IPS-NIHi7 (cell line): ENCODE data around the gene HLA-DPA1.

Experiments
- DNase-seq: peaks from one replicate; pipeline ENCODE4 v3.0.0; 2012; ENCODE audit warnings: mixed read lengths; ENCODE audit errors: extremely low spot score

HLA-DPA1 gene

DNA sequence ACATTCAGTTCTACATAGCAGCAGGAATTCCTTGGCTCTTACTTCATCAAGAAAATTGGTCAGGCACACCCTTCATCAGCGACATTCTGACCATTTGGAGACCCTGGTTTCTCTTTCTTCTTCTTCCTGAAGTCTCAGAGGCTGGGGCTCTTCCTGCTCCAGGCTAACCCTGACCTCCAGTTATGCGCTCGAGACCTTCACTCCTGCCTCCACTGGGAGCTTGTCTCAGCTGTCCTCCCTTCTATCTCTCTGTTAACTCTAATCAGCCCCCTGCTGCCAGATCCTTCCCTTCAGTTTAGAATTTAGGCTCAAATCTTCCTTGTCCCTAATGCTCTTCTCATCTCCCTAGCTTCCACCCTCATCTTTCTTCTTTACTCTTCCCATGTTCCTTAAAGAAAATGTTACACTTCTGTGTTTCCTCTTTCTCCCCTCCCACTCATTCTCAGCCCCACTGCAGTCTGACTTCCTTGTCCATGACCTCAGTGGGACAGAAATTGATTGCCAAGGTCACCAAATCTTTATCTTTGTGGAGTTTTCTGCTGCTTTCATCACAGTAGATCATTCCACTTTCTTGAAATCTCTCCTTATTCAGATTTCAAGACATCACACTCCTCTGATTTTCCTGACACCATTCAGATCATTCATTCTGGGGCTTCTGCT lies 55.6 kb downstream of the HLA-DPA1 start:
- no peak for DNase-seq

DNA sequence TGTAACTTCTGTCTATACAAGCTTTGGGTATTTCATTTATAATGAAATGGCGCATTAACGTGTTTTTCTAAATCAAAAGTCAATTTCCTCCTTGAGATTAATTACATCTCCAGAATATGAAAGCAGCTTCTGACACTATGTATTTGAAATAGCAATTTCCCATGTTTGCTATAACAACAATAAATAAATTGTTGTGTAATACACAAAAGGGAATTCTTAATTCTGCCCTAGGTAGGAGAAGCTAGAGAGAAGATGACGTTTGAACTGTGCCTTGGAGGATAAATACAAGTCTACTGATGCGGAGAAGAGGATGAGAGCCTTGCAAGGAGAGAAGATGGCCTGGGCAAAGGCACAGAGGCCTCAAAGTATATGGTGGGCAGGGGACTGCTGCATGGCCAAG lies 56.4 kb downstream of the HLA-DPA1 start:
- DNase-seq: no peak

DNA sequence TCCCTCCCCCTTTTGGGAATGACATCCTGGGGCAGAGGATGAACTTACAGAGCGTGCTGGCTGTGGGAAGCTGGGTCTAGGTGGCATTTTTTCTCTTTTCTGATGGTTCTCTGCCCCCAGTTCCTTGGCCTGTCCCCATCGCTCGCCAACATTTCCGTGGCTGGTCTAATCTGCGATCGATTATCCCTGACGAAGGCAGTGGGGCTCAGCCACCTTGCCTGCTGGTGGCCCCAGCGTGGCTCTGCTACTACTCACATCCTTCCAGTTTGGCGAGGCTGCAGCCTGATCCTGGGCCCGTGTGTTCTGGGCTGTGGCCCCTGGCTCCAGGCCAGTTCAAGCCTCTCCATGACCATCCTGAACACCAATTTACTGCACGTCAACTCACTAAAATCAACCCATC lies 57.7 kb downstream of the HLA-DPA1 start:
- DNase-seq: no peak

DNA sequence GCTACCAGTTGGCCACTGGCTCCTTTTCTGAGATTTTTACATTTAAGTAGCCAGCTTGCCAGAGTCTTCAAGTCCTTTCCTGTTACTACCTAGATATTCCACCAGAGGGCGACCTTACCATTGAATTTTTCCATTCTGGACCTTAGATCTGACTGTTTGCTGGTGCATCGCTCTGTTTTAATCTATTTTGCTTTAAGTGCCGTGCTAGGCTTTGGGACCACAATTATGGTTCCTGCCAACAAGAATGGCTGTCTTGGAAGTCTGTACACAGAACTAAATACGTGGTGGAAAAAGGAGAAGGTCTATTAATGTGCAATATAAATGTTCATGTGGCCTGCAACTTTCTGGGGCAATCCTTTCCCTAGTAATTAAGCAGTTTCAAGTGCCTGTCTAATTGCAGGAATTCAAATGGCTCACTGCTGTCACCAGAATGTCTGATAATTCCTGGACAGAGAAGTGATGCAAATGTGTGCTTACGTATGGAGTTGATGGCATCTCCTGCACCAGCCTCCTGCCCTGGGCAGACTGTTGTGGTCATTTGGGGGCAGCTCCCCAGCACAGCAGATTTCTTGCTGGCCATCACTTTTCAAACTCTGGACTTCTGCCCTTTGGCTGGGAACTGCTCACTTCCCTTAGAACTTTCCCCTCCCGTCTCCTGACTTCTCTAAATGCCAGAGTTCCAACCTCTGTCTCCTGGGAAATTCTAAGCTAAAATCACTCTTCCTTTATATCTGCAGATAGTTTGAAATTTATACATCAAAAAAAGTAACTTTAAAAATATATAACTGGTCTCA lies 58.4 kb downstream of the HLA-DPA1 start:
- peak; percentile 76 for DNase-seq
